ENCODE measurements around the gene MYO18B.

The MYO18B gene

GRCh38 chr22:25695146-25695545, 46.8 kb upstream of the MYO18B start:
- TF ChIP-seq ZFP3 (CRISPR knock-in tag; IDR thresholded peaks at IDR 0.05) (no peak), TCF4 (CRISPR knock-in tag; IDR thresholded peaks at IDR 0.05; ENCODE audit: borderline replicate concordance) (no peak), ZC3H10 (CRISPR knock-in tag; IDR thresholded peaks at IDR 0.05) (no peak)
- ATAC-seq: no peak

GRCh38 chr22:25696763-25697162, 45.2 kb upstream of the MYO18B start:
- peak; percentile 51; the same call in 2 of the 3 replicates for ATAC-seq
- TF ChIP-seq GLIS3 (CRISPR knock-in tag; IDR thresholded peaks at IDR 0.05): peak; percentile 80; the same call in 1 of the 2 replicates
- no peak for TF ChIP-seq BACH2 (CRISPR knock-in tag; IDR thresholded peaks at IDR 0.05; ENCODE audit: borderline replicate concordance)
- TF ChIP-seq PATZ1 (CRISPR knock-in tag; IDR thresholded peaks at IDR 0.05; ENCODE audit: borderline replicate concordance): no peak
- peak; percentile 98 for TF ChIP-seq TCF4 (CRISPR knock-in tag; IDR thresholded peaks at IDR 0.05; ENCODE audit: borderline replicate concordance)
- TF ChIP-seq PPARA (CRISPR knock-in tag; IDR thresholded peaks at IDR 0.05; ENCODE audit: borderline replicate concordance): peak; percentile 59; the same call in 1 of the 2 replicates
- TF ChIP-seq ZC3H10 (CRISPR knock-in tag; IDR thresholded peaks at IDR 0.05): no peak
- TF ChIP-seq ZNF565 (CRISPR knock-in tag; conservative IDR thresholded peaks at IDR 0.05; ENCODE audit: low read depth): peak; percentile 81
- TF ChIP-seq CREB5 (CRISPR knock-in tag; IDR thresholded peaks at IDR 0.05; ENCODE audit: low read depth): peak; percentile 75
- TF ChIP-seq ZFP30 (CRISPR knock-in tag; IDR thresholded peaks at IDR 0.05): no peak; the same call in 1 of the 2 replicates
- no peak for TF ChIP-seq RARB (CRISPR knock-in tag; IDR thresholded peaks at IDR 0.05)
- no peak for TF ChIP-seq TOX (CRISPR knock-in tag; IDR thresholded peaks at IDR 0.05; ENCODE audit: borderline replicate concordance)
- no peak for TF ChIP-seq ARNTL (CRISPR knock-in tag; IDR thresholded peaks at IDR 0.05; ENCODE audit: borderline replicate concordance, low read depth)
- peak; percentile 91 for TF ChIP-seq SNAI2 (CRISPR knock-in tag; IDR thresholded peaks at IDR 0.05)
- no peak; the same call in 1 of the 2 replicates for TF ChIP-seq POU6F1 (CRISPR knock-in tag; IDR thresholded peaks at IDR 0.05; ENCODE audit: borderline replicate concordance, low read depth)
- TF ChIP-seq ZNF70 (CRISPR knock-in tag; IDR thresholded peaks at IDR 0.05): peak; percentile 61; the same call in 1 of the 2 replicates
- no peak for TF ChIP-seq ESRRG (CRISPR knock-in tag; IDR thresholded peaks at IDR 0.05)
- peak; percentile 94 for TF ChIP-seq TSHZ2 (CRISPR knock-in tag; IDR thresholded peaks at IDR 0.05)
- TF ChIP-seq CSRNP3 (CRISPR knock-in tag; IDR thresholded peaks at IDR 0.05): peak; percentile 89
- TF ChIP-seq OSR1 (CRISPR knock-in tag; IDR thresholded peaks at IDR 0.05): no peak
- 0 out of 2 replicates have a peak, but pooled peaks have one; percentile 29 for TF ChIP-seq ZFP3 (CRISPR knock-in tag; IDR thresholded peaks at IDR 0.05)
- no peak for TF ChIP-seq CSDC2 (CRISPR knock-in tag; IDR thresholded peaks at IDR 0.05)
- peak; percentile 91 for TF ChIP-seq ISL1 (CRISPR knock-in tag; IDR thresholded peaks at IDR 0.05)
- peak; percentile 69 for TF ChIP-seq ZNF8 (CRISPR knock-in tag; IDR thresholded peaks at IDR 0.05)
